ENCODE results near the gene HELZ.

The HELZ gene

DNA sequence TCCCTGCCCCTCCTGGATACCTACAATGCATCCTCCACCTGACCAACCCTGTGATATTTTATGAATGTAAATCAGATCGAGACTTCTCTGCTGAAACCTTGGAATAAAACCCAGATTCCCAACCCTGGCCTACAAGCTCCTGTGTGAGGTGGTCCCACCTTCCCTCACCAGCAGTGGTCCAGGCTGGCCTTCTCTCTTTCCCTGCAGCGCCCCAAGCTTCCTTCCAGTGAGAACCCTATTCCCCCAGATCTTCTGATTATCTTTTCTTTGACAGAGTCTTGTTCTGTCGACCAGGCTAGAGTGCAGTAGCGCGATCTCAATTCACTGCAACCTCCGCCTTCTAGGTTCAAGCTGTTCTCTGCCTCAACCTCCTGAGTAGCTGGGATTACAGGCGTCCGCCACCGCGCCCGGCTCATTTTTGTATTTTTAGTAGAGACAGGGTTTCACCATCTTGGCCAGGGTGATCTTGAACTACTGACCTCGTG, 2.5 kb upstream of the HELZ start:
- no peaks in the 10 kb centered on the region for H3K36me3 ChIP-seq (ENCODE audit: control insufficient read depth, insufficient read depth, low read length)
- no peak for DNase-seq
- no peaks in the 10 kb centered on the region for H3K9me3 ChIP-seq (ENCODE audit: control insufficient read depth, low read length)
- peaks cover 27% of the 10 kb centered on the region for H3K4me1 ChIP-seq (ENCODE audit: control insufficient read depth, insufficient read depth, low read length, poor library complexity, severe bottlenecking)
- H3K27me3 ChIP-seq (replicated peaks; ENCODE audit: control insufficient read depth, insufficient read depth, low read length, poor library complexity, severe bottlenecking) = no peaks in the 10 kb centered on the region
- peak overlapping the region; percentile 9 for H3K4me3 ChIP-seq (ENCODE audit: insufficient read depth, low read depth, low read length, poor library complexity, severe bottlenecking)
- H3K27ac ChIP-seq (ENCODE audit: insufficient read depth, low read length, poor library complexity, severe bottlenecking) = peak overlapping the region; percentile 50

- H3K27ac ChIP-seq (ENCODE audit: insufficient read depth, low read length, poor library complexity, severe bottlenecking) = peak overlapping the region; percentile 86
- H3K4me1 ChIP-seq (ENCODE audit: control insufficient read depth, insufficient read depth, low read length, poor library complexity, severe bottlenecking) = peaks cover 27% of the 10 kb centered on the region
- H3K36me3 ChIP-seq (ENCODE audit: control insufficient read depth, insufficient read depth, low read length) = peaks cover under 1% of the 10 kb centered on the region
- H3K4me3 ChIP-seq (ENCODE audit: insufficient read depth, low read depth, low read length, poor library complexity, severe bottlenecking) = peak overlapping the region; percentile 97
- DNase-seq = peak; percentile 29 to 69 (median 58)
- no peaks in the 10 kb centered on the region for H3K9me3 ChIP-seq (ENCODE audit: control insufficient read depth, low read length)
- no peaks in the 10 kb centered on the region for H3K27me3 ChIP-seq (replicated peaks; ENCODE audit: control insufficient read depth, insufficient read depth, low read length, poor library complexity, severe bottlenecking)
Measured at GRCh38 chr17:67246653-67247415, 1.8 kb upstream of the HELZ start.

DNA sequence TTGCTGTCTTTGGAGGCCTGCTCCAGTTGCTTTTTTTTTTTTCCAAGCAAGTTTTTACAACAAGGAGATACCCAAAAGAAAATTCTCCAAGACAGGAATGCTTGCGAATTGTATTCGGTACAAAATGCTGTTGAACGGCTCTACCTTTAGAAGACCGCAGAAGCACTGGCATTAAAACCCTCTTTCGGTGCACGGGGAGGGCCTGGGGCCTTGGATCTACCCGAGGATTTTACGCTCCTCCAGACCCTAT, 1.3 kb upstream of the HELZ start:
- peaks cover 3% of the 10 kb centered on the region for H3K36me3 ChIP-seq (ENCODE audit: control insufficient read depth, insufficient read depth, low read length)
- no peaks in the 10 kb centered on the region for H3K9me3 ChIP-seq (ENCODE audit: control insufficient read depth, low read length)
- DNase-seq = no peak
- H3K4me3 ChIP-seq (ENCODE audit: insufficient read depth, low read depth, low read length, poor library complexity, severe bottlenecking) = peak overlapping the region; percentile 97
- peak overlapping the region; percentile 86 for H3K27ac ChIP-seq (ENCODE audit: insufficient read depth, low read length, poor library complexity, severe bottlenecking)
- peaks cover 31% of the 10 kb centered on the region for H3K4me1 ChIP-seq (ENCODE audit: control insufficient read depth, insufficient read depth, low read length, poor library complexity, severe bottlenecking)
- no peaks in the 10 kb centered on the region for H3K27me3 ChIP-seq (replicated peaks; ENCODE audit: control insufficient read depth, insufficient read depth, low read length, poor library complexity, severe bottlenecking)

DNA sequence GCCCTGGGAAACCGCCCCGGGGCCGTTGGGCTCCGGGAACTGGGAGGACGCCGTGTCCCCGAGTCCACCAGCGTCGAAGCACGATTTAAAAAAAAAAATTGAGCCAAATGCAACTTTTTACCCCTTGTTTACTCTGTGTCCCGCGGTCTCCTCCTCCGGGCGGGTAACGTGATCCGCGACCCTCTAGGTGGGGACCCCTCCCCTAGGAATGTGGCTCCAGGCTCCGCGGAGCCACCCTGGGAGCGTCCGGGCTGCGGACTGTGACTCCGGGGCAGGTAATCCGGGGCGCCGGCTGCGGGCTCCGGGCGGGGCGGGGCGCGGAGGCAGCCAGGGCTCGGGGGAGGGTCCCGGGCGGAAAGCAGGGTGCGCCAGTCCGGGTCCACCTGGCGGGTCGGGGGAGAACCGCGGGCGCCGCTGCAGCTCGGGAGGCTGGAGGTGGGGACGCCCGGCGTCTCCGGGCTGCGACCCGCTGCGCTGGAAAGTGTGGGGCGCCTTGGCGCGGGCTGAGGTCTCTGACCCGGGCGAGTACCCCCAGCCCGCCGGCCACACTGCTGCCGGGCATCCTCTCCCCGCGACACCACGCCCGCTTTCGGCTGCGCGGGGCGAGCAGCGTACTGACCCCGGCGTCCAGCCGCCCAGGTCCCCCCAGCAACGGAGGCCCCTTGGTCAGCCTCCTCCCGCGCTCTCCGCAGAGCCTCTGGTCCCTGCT, 852 bp upstream of the HELZ start:
- Histone ChIP-seq H3K27ac (ENCODE audit: insufficient read depth, low read length, poor library complexity, severe bottlenecking) (peak overlapping the region; percentile 86), H3K4me1 (ENCODE audit: control insufficient read depth, insufficient read depth, low read length, poor library complexity, severe bottlenecking) (peaks cover 36% of the 10 kb centered on the region), H3K27me3 (replicated peaks; ENCODE audit: control insufficient read depth, insufficient read depth, low read length, poor library complexity, severe bottlenecking) (no peaks in the 10 kb centered on the region), H3K36me3 (ENCODE audit: control insufficient read depth, insufficient read depth, low read length) (peaks cover 3% of the 10 kb centered on the region), H3K9me3 (ENCODE audit: control insufficient read depth, low read length) (no peaks in the 10 kb centered on the region), H3K4me3 (ENCODE audit: insufficient read depth, low read depth, low read length, poor library complexity, severe bottlenecking) (peak overlapping the region; percentile 97)
- DNase-seq = peak; percentile 44 to 53 (median 45)

DNA sequence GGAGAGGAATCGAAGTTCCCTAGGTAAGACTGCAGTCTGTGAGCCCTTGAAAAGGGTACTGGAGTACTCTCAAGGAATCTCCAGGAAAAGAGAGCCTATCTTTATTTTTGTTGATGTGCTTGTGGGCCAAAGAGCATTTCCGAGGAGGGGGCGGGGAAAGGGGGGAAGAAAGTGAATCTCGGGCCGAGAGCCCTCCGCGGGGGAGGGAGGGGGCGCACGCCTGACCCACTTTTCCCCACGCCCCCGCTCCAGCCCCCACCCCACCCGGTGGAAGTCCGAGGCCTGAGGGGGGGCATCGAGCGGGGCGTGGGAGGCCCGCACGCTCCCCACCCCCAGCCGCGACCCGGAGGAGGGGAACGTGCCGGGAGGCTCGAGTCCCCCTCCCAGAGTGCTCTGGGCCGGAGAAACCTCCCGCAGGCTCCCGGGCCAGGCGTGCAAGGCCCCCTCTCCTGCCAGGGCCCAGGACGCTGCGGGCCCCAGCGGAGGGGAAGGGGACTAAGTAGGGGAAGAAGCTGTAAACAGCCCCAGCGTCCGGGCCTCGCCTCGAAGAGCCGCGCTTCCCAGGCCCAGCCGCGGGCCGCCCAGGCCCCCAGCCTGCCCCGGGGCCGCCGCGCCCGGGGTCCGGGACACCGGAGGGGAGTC, 444 bp downstream of the HELZ start:
- Histone ChIP-seq H3K27me3 (replicated peaks; ENCODE audit: control insufficient read depth, insufficient read depth, low read length, poor library complexity, severe bottlenecking) (no peaks in the 10 kb centered on the region), H3K9me3 (ENCODE audit: control insufficient read depth, low read length) (no peaks in the 10 kb centered on the region), H3K4me3 (ENCODE audit: insufficient read depth, low read depth, low read length, poor library complexity, severe bottlenecking) (peak overlapping the region; percentile 97), H3K4me1 (ENCODE audit: control insufficient read depth, insufficient read depth, low read length, poor library complexity, severe bottlenecking) (peaks cover 41% of the 10 kb centered on the region), H3K27ac (ENCODE audit: insufficient read depth, low read length, poor library complexity, severe bottlenecking) (peak overlapping the region; percentile 86), H3K36me3 (ENCODE audit: control insufficient read depth, insufficient read depth, low read length) (peaks cover 7% of the 10 kb centered on the region)
- DNase-seq = no peak

- DNase-seq = no peak
- Histone ChIP-seq H3K27ac (ENCODE audit: insufficient read depth, low read length, poor library complexity, severe bottlenecking) (no peak overlapping the region), H3K36me3 (ENCODE audit: control insufficient read depth, insufficient read depth, low read length) (peaks cover 19% of the 10 kb centered on the region), H3K4me1 (ENCODE audit: control insufficient read depth, insufficient read depth, low read length, poor library complexity, severe bottlenecking) (peaks cover 41% of the 10 kb centered on the region), H3K9me3 (ENCODE audit: control insufficient read depth, low read length) (no peaks in the 10 kb centered on the region), H3K4me3 (ENCODE audit: insufficient read depth, low read depth, low read length, poor library complexity, severe bottlenecking) (no peak overlapping the region), H3K27me3 (replicated peaks; ENCODE audit: control insufficient read depth, insufficient read depth, low read length, poor library complexity, severe bottlenecking) (no peaks in the 10 kb centered on the region)
Measured at GRCh38 chr17:67243284-67243683, 1.7 kb downstream of the HELZ start.

DNA sequence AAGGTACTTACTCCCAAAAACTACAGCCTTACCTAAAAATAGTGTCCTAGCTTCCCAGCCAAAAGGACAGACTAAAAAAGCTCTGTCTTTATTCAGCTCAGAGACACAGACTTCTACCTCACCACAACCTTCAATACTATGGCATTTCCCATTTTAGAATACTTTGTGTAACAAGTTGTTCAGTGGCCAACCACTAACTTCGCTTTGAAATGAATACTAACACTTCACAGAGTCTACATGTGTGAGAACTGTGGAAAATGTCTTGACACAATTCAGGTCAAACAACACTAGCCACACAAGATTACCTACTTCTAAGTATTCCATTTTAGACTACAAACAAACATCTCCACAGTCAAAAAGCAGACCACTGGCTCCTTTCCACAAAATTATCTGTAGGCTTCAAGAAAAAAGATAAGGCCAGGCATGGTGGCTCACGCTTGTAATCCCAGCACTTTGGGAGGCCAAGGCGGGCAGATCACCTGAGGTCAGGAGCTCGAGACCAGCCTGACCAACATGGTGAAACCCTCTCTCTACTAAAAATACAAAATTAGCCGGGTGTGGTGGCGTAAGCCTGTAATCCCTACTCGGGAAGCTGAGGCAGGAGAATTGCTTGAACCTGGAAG, 3.2 kb downstream of the HELZ start:
- H3K36me3 ChIP-seq (ENCODE audit: control insufficient read depth, insufficient read depth, low read length) = peaks cover 21% of the 10 kb centered on the region
- H3K27ac ChIP-seq (ENCODE audit: insufficient read depth, low read length, poor library complexity, severe bottlenecking) = no peak overlapping the region
- H3K4me3 ChIP-seq (ENCODE audit: insufficient read depth, low read depth, low read length, poor library complexity, severe bottlenecking) = no peak overlapping the region
- H3K27me3 ChIP-seq (replicated peaks; ENCODE audit: control insufficient read depth, insufficient read depth, low read length, poor library complexity, severe bottlenecking) = no peaks in the 10 kb centered on the region
- no peaks in the 10 kb centered on the region for H3K9me3 ChIP-seq (ENCODE audit: control insufficient read depth, low read length)
- peaks cover 30% of the 10 kb centered on the region for H3K4me1 ChIP-seq (ENCODE audit: control insufficient read depth, insufficient read depth, low read length, poor library complexity, severe bottlenecking)
- DNase-seq = no peak

DNA sequence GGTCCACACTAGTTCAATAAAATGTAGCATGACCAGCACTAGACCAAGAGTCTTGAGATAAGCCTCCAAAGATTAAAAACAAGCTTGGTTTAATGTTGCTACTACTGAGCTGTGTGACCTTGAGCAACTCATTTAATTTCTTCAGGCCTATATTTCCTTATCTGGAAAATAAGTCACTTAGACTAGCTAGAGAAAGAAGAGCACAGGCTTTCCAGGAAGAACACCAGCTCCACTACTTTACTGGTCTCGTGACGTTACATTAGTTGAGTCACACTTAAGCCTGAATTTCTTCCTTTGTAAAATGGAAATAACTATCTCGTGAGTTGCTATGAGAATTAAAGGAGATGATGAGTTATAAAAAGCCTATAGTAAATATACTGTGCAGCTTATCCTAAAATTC, 5.4 kb downstream of the HELZ start:
- H3K36me3 ChIP-seq (ENCODE audit: control insufficient read depth, insufficient read depth, low read length) = peaks cover 23% of the 10 kb centered on the region
- H3K27ac ChIP-seq (ENCODE audit: insufficient read depth, low read length, poor library complexity, severe bottlenecking) = no peak overlapping the region
- DNase-seq = no peak

GRCh38 chr17:67238991-67239390, 6.0 kb downstream of the HELZ start:
- H3K36me3 ChIP-seq (ENCODE audit: control insufficient read depth, insufficient read depth, low read length) = peaks cover 23% of the 10 kb centered on the region
- peaks cover 18% of the 10 kb centered on the region for H3K4me1 ChIP-seq (ENCODE audit: control insufficient read depth, insufficient read depth, low read length, poor library complexity, severe bottlenecking)
- H3K27ac ChIP-seq (ENCODE audit: insufficient read depth, low read length, poor library complexity, severe bottlenecking) = no peak overlapping the region
- DNase-seq = no peak
- no peaks in the 10 kb centered on the region for H3K27me3 ChIP-seq (replicated peaks; ENCODE audit: control insufficient read depth, insufficient read depth, low read length, poor library complexity, severe bottlenecking)
- H3K4me3 ChIP-seq (ENCODE audit: insufficient read depth, low read depth, low read length, poor library complexity, severe bottlenecking) = no peak overlapping the region
- H3K9me3 ChIP-seq (ENCODE audit: control insufficient read depth, low read length) = no peaks in the 10 kb centered on the region

More for the DNA sequence above, 5.4 kb downstream of the HELZ start:
- Histone ChIP-seq H3K4me3 (ENCODE audit: insufficient read depth, low read depth, low read length, poor library complexity, severe bottlenecking) (no peak overlapping the region), H3K9me3 (ENCODE audit: control insufficient read depth, low read length) (no peaks in the 10 kb centered on the region), H3K4me1 (ENCODE audit: control insufficient read depth, insufficient read depth, low read length, poor library complexity, severe bottlenecking) (peaks cover 18% of the 10 kb centered on the region), H3K27me3 (replicated peaks; ENCODE audit: control insufficient read depth, insufficient read depth, low read length, poor library complexity, severe bottlenecking) (no peaks in the 10 kb centered on the region)
